Activated naive CD4-positive, alpha-beta T cell treated with anti-CD3 and anti-CD28 coated beads, Interleukin-2, amount 50 U/mL, for 24 hours (primary cell): ENCODE results near the gene ENDOU.

Experiments used
- H3K27ac Mint-ChIP-seq: one replicate; pipeline ENCODE4 v1.8.0; 2021; ENCODE audit warnings: mild to moderate bottlenecking, mixed read lengths
- H3K27me3 Mint-ChIP-seq: one replicate; pipeline ENCODE4 v1.8.0; 2021; ENCODE audit warnings: mixed read lengths
- H3K36me3 Mint-ChIP-seq: one replicate; pipeline ENCODE4 v1.8.0; 2021; ENCODE audit warnings: mixed read lengths
- H3K4me1 Mint-ChIP-seq: one replicate; pipeline ENCODE4 v1.8.0; 2021; ENCODE audit warnings: mixed read lengths
- H3K4me3 Mint-ChIP-seq: one replicate; pipeline ENCODE4 v1.8.0; 2021; ENCODE audit warnings: mild to moderate bottlenecking, mixed read lengths
- H3K9me3 Mint-ChIP-seq: one replicate; pipeline ENCODE4 v1.8.0; 2021; ENCODE audit warnings: mixed read lengths

ENDOU gene

DNA sequence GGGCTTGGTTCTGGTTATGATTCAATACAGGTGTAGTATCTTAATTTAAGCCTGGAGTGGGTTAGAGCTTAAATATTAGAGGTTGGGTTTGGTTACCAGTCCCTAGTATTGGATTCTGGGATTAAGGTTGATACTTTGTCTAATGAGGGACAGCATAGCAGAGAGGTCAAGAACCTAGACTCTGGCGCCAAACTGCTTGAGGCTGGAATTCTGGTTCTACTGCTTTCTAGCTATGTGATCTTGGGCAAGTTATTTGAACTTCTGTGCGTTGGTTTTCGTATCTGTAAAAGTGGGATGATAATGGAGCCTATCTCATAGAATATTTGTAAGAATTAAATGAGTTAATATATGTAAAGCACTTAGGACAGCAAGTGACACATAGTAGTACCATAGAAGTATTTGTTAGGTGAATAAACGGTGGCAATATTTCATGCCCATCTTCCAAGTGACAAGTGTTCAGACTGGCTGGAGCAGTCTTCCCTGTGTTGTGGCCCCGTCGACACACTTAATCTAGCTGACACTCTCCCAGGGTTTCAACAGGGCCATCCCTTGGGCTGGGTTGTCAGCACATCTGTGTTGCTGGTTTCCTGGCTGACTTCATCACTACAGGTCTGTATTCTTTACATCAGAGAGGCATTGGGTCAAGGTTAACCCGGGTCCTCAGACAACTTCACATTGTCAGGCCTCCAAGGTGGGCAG is 3.0 kb downstream of the ENDOU start:
- H3K9me3 Mint-ChIP-seq, result no peaks in the 10 kb centered on the region
- H3K36me3 Mint-ChIP-seq, result peaks cover 2% of the 10 kb centered on the region
- peaks cover 20% of the 10 kb centered on the region for H3K4me1 Mint-ChIP-seq
- no peaks in the 10 kb centered on the region for H3K27me3 Mint-ChIP-seq
- H3K27ac Mint-ChIP-seq, result no peak overlapping the region
- H3K4me3 Mint-ChIP-seq, result no peak overlapping the region

DNA sequence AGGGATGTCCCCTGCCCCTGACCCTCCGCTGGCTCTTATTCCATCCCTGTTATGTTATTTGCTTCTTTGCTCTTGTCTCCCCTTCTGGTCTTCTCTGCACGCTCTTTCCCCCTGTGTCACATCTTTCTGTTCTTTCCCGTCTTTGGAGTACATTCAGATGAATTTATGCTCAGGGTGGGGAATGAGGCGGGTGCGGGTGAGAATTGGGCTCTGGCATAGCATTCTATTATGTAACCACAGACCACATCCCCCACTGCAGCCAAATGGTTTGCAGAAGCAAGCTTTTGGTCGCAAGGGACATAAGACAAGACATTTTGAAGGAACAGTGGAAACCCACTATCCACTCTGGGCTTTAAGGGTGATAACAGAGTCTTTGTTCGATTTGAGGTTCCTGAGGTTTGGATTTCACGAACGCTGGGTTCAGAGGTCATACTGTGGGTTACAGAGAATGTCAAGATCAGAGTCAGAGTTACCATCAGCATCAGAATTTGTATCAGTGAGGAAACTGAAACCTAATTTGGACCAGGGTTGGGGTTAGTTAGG is 3.8 kb downstream of the ENDOU start:
- peak overlapping the region; percentile 1 for H3K27ac Mint-ChIP-seq
- no peaks in the 10 kb centered on the region for H3K27me3 Mint-ChIP-seq
- H3K4me3 Mint-ChIP-seq, result peak overlapping the region; percentile 45
- H3K9me3 Mint-ChIP-seq, result no peaks in the 10 kb centered on the region
- H3K4me1 Mint-ChIP-seq, result peaks cover 28% of the 10 kb centered on the region
- peaks cover 2% of the 10 kb centered on the region for H3K36me3 Mint-ChIP-seq

DNA sequence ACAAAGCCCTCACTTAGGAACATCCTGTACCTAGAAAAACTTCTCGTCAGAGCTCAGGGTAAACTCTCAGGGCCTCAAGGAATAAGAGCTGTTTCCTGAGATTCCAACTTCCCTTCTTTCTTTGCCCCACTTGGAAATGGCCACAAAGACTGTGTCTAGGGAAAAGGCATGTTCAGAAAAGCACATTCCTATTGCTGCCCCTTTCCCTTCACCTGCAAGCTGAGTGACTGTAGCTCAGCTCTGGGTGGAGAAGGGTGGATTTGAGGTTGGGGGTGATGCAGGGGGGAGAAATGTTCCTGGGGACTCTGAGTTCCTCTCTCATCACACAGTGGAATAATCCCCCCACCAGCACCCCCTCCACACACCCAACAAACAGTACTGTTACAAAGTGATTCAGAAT is 6.8 kb downstream of the ENDOU start:
- H3K4me1 Mint-ChIP-seq, result peaks cover 37% of the 10 kb centered on the region
- no peaks in the 10 kb centered on the region for H3K9me3 Mint-ChIP-seq
- peaks cover 2% of the 10 kb centered on the region for H3K36me3 Mint-ChIP-seq
- no peaks in the 10 kb centered on the region for H3K27me3 Mint-ChIP-seq
- H3K27ac Mint-ChIP-seq, result no peak overlapping the region
- no peak overlapping the region for H3K4me3 Mint-ChIP-seq

DNA sequence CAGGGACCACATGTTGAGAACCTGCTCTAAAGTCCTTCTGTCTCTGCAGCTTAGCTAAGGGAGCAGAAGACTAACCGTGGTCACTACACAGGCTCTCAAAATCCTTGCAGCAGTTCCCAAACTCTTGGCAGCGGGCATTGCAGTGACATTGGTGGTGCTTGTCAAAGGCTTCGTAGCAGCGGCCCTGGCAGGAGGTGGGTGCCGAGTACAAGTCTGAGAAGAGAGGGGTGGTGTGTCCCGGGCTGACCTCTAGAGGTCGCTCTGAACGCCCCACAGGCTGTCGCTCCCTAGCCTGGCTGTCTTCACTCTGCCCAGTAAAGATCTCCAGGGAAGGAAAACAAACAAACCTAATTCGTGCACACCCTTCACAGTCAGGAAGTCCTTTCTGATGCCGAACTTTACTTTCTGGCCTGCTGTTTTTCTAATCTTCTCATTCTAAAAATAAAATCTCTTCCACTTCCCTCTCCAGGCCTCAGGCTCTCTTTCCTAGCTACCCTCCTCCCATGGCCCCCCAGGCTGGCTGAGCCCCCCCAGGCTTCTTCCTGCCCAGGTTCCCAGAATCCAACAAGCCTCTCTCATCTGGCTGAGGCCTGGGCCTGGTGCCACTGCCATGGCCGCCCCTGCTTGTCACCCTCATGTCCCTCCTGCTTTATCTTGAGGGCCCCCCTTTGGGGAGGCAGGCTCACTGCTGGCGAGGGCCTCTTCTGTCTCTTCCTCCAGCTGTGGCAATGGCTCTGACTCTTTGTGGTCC is 7.7 kb downstream of the ENDOU start:
- H3K4me3 Mint-ChIP-seq, result no peak overlapping the region
- H3K9me3 Mint-ChIP-seq, result no peaks in the 10 kb centered on the region
- H3K36me3 Mint-ChIP-seq, result peaks cover 2% of the 10 kb centered on the region
- H3K27ac Mint-ChIP-seq, result peak overlapping the region; percentile 92
- H3K27me3 Mint-ChIP-seq, result no peaks in the 10 kb centered on the region
- H3K4me1 Mint-ChIP-seq, result peaks cover 37% of the 10 kb centered on the region

DNA sequence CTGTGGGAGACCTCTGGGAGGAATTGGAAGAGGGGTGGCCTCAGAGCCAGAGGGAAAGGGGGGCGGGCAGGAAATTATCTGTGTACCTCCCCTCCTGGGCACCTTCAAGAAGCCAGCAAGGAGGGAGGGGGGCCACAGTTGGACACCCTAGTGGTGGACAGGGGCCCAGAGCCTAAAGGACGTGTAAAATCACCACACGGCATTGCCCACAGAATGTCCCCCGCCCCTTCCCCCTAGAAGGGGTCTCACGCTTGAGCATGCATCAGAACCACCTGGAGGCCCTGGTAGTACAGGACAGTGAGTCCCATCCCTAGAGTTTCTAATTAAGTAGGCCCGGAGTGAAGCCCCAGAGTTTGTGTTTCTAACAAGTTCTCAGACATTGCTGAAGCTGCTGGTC is 8.2 kb downstream of the ENDOU start:
- peaks cover 2% of the 10 kb centered on the region for H3K36me3 Mint-ChIP-seq
- H3K4me3 Mint-ChIP-seq, result no peak overlapping the region
- H3K9me3 Mint-ChIP-seq, result no peaks in the 10 kb centered on the region
- peaks cover 37% of the 10 kb centered on the region for H3K4me1 Mint-ChIP-seq
- no peak overlapping the region for H3K27ac Mint-ChIP-seq
- no peaks in the 10 kb centered on the region for H3K27me3 Mint-ChIP-seq

DNA sequence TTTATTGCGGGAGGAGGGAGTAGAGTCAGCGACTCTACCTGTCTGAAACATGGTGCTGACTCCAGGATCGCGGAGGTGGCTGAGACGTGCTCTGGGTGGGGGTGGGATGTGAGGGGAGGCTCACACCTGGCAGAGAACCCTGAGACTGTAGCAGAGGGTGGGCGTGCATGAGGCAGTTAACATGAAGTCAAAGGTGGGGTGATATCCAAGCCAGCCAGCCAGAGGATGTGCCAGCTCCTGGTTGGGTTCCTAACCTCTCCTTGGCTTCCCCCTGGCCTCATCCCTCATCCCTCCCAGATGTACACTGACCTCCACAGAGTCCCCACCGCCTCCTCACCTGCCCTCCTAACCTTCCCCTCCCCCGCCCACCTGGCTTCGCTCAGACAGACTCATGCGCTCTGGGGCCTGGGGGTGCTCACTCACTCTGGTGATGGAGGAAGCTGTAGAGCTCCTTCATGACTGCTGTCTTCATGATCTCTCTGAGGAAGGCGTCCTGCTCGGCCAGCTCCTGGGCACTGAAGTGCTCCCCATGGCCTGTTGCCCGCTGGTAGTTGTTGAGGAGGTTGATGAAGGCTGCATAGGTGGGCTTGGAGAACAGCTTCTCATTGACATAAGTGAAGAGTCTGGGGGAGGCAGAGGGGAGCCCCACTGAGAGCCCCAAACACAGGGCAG is 9.3 kb downstream of the ENDOU start:
- Mint-ChIP-seq H3K27ac (no peak overlapping the region), H3K9me3 (no peaks in the 10 kb centered on the region), H3K4me1 (peaks cover 28% of the 10 kb centered on the region), H3K4me3 (no peak overlapping the region), H3K36me3 (no peaks in the 10 kb centered on the region), H3K27me3 (no peaks in the 10 kb centered on the region)

DNA sequence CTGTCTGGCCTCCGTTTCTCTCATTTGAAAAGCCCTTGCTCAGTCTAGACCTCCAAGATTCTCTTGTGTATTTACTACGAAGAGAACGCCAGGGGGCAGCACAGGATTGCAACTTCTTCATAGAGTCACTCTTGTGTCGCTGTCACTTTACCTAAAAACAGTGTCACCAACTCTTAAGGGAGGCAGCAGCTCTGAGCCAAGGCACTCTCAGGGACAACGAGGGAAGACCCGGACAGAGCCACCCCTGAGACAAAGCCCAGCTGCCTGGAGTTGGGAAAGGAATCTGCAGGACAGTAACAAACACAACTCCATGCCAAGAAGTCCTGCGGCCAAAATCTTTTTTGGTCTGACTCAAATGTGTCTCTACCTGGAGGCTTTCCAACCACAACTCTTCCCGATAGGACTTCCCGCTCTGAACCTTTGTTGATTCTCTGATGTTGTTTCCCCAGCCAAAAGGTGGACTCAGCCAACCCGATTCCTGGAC is 9.9 kb downstream of the ENDOU start:
- peaks cover 30% of the 10 kb centered on the region for H3K4me1 Mint-ChIP-seq
- H3K36me3 Mint-ChIP-seq, result no peaks in the 10 kb centered on the region
- no peaks in the 10 kb centered on the region for H3K27me3 Mint-ChIP-seq
- H3K9me3 Mint-ChIP-seq, result no peaks in the 10 kb centered on the region
- H3K27ac Mint-ChIP-seq, result no peak overlapping the region
- H3K4me3 Mint-ChIP-seq, result no peak overlapping the region

DNA sequence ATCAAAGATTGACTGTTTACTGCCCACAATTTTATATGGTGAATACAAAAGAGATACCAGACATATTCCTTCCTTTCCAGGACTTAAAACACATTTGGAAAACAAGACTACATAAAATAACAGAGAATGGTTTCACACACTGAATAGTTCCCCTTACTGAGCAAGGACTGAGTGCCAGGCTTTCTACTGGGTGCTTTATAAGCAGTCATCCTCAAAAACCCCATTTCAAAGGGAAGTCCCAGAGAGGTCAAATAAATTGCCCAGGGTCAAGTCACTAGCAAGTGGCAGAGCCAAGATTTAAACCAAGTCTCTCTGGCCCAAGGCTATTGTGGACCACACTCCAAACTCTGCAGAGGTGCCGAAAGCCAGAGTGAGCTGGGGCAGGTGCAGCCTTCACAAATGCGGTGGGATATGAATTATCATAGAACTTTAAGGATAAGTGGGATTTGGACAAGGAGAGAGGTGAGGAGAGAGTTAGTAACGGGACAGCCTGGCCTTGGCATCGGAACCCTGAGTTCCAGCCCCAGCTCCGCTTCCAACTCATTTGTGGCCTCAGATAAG is 10.4 kb downstream of the ENDOU start:
- H3K4me1 Mint-ChIP-seq, result peaks cover 32% of the 10 kb centered on the region
- no peaks in the 10 kb centered on the region for H3K9me3 Mint-ChIP-seq
- no peak overlapping the region for H3K4me3 Mint-ChIP-seq
- H3K36me3 Mint-ChIP-seq, result no peaks in the 10 kb centered on the region
- no peak overlapping the region for H3K27ac Mint-ChIP-seq
- H3K27me3 Mint-ChIP-seq, result no peaks in the 10 kb centered on the region

DNA sequence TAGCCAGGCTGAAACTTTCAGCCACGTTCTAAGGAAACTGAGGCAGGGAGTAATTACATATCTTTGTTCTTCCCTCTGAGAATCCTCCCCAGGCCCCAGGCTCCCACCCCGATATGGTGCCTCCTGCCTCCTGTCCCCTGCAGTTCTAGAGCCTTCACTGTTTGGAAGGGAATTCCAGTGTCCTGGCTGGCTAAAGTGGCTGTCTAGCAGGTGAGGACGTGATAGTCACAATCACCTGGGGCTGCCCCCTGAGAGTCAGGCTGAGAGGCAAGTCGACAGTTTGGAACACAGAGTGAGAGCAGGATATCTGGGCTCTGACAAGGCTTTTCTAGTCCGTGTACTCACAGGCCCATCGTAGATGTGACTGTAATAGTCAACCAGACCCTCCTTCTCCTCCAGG is 13.1 kb downstream of the ENDOU start:
- no peaks in the 10 kb centered on the region for H3K36me3 Mint-ChIP-seq
- no peak overlapping the region for H3K4me3 Mint-ChIP-seq
- no peaks in the 10 kb centered on the region for H3K9me3 Mint-ChIP-seq
- no peak overlapping the region for H3K27ac Mint-ChIP-seq
- H3K27me3 Mint-ChIP-seq, result no peaks in the 10 kb centered on the region
- H3K4me1 Mint-ChIP-seq, result peaks cover 47% of the 10 kb centered on the region

DNA sequence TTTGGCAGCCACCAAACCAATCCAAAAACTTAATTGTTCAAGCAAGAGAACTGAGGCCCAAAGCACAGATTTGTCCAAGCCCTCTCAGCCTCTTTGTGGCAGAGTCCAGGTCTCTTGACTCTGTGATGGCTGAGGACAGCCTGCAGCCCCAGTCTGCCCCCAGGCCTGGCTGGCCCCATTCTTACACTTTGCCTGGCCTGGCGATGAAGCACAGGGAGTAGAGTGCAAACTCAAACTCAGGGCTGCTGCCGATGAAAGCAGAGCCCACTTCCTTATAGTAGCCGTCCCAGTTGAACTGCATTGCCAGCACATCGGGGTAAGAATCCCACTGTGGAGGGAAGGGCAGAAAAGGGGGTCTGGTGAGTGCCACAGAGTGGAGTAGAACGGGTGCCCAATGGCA is 13.8 kb downstream of the ENDOU start:
- Mint-ChIP-seq H3K36me3 (no peaks in the 10 kb centered on the region), H3K27me3 (no peaks in the 10 kb centered on the region), H3K4me3 (no peak overlapping the region), H3K27ac (no peak overlapping the region), H3K4me1 (peaks cover 46% of the 10 kb centered on the region), H3K9me3 (no peaks in the 10 kb centered on the region)

DNA sequence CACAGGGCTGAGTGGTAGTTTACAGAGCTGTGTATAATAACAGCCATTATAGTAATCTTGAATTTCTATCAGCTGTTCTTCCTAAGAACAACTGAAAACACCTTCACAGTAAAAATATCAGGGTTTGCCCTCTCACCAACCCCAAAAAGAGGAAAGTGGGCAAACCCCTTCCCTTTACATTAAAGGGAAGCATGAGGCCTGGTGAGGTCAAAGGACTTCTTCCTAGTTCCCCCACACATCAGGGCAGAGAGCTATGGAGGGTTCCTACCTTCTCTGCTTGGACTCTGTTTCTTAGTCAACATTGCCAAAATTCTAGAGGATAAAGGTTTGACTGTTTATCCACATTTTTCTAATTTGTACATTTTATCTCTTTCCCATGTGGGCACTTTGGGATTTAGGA is 15.0 kb downstream of the ENDOU start:
- H3K4me3 Mint-ChIP-seq, result no peak overlapping the region
- peaks cover 46% of the 10 kb centered on the region for H3K4me1 Mint-ChIP-seq

DNA sequence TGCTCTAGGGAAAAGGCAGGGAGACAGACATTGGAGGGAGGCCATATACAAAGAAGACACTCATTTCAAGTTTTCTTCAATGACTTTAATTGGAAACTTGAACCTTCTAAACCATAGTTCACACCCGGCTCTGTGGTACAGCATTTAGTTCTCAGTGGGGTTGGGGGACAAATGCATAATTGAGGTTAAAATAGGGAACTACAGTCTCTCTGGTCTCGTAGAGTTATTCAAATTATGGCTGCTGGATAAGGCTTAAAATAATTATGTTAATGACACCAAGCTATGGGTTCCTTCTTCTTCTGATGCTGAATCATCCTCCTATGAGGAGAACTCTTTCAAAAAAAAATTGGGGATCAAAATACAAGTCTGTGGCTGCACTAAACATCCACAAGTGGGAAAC is 15.6 kb downstream of the ENDOU start:
- no peaks in the 10 kb centered on the region for H3K36me3 Mint-ChIP-seq
- peaks cover 49% of the 10 kb centered on the region for H3K4me1 Mint-ChIP-seq
- no peaks in the 10 kb centered on the region for H3K27me3 Mint-ChIP-seq
- H3K4me3 Mint-ChIP-seq, result no peak overlapping the region
- H3K9me3 Mint-ChIP-seq, result no peaks in the 10 kb centered on the region
- H3K27ac Mint-ChIP-seq, result no peak overlapping the region

More for the DNA sequence above, 15.0 kb downstream of the ENDOU start:
- no peak overlapping the region for H3K27ac Mint-ChIP-seq
- H3K9me3 Mint-ChIP-seq, result no peaks in the 10 kb centered on the region
- H3K36me3 Mint-ChIP-seq, result no peaks in the 10 kb centered on the region
- no peaks in the 10 kb centered on the region for H3K27me3 Mint-ChIP-seq

DNA sequence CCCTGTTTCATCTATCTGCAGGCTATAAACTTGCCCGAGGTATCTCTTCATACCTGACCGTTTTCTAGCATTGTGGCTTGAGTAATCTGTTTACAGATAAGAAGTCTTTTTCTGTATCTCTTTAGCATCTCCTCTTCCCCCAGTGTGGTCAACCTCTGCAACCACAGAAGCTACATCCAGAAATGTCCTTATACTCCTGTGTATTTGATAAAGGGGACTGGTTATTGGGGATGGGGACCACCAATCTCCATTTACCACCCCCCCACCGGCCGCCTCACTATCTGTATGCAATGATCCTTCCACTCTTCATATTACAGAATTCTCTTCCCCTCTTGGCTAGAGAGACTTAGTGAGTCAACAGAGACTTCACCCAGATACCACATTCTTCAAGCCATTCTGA is 16.1 kb downstream of the ENDOU start:
- no peaks in the 10 kb centered on the region for H3K9me3 Mint-ChIP-seq
- H3K4me1 Mint-ChIP-seq, result peaks cover 51% of the 10 kb centered on the region

DNA sequence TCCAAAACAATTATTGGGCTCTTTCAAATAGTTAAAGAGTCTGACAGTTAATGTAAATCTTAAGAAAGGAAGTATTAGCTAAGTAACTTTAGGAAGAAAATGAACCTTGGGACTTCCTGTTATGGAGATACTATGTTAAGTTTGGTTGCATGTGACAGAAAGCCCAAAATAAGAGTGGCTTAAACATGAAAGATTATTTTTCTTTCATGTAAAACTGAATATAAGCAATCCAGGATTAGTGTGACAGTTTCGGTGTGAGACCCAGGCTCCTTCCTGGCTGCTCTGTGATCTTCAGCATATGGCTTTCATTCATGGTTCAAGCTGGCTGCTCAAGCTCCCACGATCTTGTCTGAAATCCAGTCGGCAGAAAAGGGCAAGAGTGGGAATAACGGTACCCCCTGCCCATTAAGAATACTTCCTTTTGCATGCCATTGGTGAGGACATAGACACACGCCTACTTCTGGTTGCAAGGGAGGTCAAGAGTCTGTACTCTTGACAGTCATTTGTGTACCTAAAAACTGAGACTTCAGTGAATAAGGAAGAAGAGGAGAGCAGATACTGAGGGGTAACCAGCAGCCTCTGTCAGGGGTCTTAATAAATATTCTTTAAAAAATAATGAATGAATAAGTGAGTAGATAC is 17.3 kb downstream of the ENDOU start:
- peak overlapping the region; percentile 80 for H3K4me3 Mint-ChIP-seq
- H3K4me1 Mint-ChIP-seq, result peaks cover 62% of the 10 kb centered on the region
- peak overlapping the region; percentile 97 for H3K27ac Mint-ChIP-seq
- no peaks in the 10 kb centered on the region for H3K9me3 Mint-ChIP-seq
- no peaks in the 10 kb centered on the region for H3K27me3 Mint-ChIP-seq
- peaks cover 7% of the 10 kb centered on the region for H3K36me3 Mint-ChIP-seq

More for the DNA sequence above, 16.1 kb downstream of the ENDOU start:
- Mint-ChIP-seq H3K27ac (no peak overlapping the region), H3K36me3 (no peaks in the 10 kb centered on the region), H3K4me3 (no peak overlapping the region), H3K27me3 (no peaks in the 10 kb centered on the region)

DNA sequence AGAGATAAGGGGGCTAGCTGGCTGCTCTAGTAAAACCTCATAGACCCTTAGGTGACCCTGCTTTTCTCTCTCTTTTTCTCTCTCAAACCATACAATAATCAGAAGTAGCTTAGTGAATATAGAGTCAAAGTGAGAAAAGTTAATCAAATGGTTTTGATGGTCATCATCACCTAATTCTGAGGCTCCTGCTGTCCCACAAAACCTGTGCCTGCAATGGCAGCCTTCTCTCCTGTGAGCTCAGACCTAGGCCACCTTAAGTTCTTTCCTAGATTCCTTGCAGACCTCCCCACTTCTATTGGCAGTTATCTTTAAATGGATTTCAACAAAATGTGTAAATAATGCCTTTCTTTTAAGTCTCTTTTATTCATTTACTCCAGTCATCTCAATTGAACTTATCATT is 17.9 kb downstream of the ENDOU start:
- H3K4me3 Mint-ChIP-seq, result peak overlapping the region; percentile 80
- H3K36me3 Mint-ChIP-seq, result peaks cover 9% of the 10 kb centered on the region
- H3K4me1 Mint-ChIP-seq, result peaks cover 66% of the 10 kb centered on the region
- H3K27me3 Mint-ChIP-seq, result no peaks in the 10 kb centered on the region
- H3K9me3 Mint-ChIP-seq, result no peaks in the 10 kb centered on the region
- peak overlapping the region; percentile 97 for H3K27ac Mint-ChIP-seq
